Measurements from ENCODE around the gene PABPC4L.
"Not testable (repeated sequence)": the region's sequence is repeated elsewhere in the genome, so short reads cannot be mapped to it uniquely, and the experiment has no call there.

The PABPC4L gene

DNA sequence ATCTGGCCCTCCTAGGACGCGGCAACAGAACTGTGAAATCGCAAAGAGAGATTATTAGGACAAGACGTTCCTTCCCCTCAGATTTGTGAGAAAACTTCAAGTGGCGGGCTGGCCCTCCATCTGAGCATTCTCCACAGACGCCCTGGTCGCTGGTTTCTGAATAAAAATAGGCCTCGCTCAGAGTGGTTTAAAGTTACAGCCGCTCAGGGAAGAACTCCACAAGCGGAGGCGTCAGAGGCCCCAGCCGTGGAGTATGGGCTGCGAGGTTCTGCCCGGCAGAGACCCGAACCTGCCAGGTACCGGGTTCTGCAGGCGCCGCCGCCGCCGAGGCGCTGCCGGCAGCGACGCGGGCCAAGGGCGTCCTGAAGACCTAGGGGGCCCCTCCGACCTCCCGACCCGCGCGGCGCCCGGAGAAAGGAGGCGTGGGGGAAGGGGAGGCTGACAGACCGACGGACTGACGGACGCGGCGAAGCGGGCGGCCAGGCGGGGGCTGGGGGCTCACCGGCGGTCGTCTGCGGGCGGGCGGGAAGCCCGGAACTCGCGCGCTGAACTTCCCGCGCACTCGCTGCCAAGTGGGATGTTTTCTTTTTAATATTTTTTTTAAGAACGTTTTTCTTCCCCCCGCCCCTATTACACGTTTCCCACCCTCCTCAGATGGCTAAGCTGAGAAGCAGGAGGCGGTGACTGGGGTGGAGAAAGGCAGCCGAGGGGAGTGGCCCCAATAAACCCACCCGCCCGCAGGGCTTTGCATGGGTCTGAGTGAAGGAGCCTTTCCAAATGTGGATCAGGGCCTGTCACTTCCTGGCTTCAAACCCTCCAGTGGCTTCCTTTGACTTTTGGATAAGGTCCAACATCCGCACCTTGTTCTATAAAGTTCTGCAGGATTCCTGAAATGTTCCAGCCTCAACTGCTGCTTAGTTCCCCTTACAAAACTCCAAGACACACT lies at the start of gene PABPC4L:
Gene PABPC4L (minus strand): TSS at position 574 of the 946 bp plus-strand sequence. CDS start 770 bp downstream, outside the sequence.
- no peak for DNase-seq

DNA sequence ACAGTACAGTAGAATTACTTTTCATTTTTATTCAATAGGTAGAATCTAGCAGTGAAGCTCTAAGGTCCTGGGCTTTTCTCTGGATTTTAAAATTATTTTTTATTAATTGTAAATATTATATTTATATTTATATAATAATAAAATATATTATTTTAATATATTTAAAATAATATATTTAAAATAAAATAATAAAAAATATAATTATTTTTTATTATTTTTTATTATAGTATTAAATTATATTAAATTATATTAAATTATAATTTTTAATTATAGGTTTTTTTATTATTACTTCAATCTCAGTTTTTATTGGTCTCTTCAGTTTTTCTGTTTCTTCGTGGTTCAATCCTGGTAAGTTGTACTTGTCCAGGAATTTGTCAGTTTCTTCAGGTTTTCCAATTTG lies 49.7 kb upstream of the PABPC4L start:
- DNase-seq: no peak

DNA sequence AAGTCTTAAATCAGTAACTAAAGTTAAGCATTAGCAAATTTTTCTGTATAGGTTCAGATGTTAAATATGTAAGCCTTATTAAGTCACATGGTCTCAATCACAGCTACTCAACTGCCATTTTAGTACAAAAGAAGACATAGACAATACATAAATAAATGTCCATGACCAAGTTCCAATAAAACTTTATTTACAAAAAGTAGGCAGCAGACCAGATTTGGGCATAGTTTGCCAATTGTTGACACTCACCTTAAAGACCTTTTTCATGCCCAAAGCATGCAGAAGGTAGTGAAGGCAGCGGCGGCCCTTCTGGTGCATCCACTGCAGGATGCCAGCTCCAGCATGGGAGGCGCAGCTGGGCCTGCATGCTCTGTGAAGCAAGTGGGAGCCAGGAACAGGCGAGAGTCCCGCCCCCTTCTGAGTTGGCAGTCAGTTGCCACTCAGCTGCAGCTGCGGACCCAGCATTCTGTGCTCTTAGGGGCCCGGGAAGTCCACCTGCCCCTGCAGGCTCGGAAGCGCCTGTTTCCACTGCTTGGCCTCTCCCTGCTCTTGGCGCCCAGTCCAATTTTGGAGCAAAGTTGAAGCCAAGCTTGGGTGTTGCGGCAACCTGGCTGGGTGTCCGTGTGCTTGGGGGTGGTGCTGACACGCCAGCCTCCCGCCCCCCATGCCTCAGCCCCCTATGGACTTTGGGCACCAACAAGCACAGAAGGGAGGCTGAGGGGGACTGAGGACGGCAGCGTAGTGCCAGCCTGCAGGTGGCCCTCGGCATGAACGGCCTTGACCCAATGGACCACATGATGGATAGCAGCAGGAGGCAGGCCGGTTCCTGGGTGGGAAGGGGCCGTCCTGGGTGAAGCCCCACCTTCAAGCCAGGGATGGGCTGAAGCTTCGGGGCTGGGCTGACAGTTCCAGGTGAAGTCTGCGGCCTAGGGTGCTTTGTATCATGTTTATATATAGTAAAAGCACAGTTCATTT lies 42.4 kb upstream of the PABPC4L start:
- DNase-seq: no peak

DNA sequence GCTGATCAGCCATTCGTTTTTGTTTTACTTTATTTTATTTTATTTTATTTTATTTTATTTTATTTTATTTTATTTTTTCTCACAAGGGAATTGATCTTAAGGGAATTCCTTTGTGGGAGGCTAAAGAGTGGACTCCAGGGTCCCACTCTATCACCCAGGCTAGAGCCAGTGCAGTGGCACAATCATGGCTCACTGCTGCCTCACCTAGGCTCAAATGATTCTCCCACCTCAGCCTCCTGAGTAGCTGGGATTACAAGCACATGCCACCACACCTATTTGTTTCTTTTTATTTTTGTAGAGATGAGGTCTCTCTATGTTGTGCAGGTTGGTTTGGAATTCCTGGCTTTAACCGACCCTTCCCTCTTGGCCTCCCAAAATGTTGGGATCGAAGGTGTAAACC lies 17.5 kb upstream of the PABPC4L start:
- DNase-seq: no peak

DNA sequence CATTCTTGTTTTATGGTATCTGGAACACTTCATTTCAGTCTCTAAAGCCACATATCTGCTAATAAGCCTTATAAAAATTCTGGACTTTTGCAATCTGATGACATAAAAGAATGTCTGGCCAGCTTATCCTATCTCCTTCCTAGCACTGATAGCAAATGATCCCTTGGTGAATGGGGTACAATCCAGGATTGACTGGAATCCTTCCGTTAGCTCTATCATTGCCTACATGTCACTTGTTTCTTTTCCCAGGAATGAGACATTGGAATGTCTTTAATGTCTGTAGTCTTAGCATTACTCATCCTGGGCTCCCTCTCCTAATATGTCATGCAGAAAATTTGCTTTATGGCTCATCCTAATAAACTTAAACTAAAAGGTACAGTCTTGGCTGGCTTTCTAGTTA lies 14.8 kb upstream of the PABPC4L start:
- no peak for DNase-seq

DNA sequence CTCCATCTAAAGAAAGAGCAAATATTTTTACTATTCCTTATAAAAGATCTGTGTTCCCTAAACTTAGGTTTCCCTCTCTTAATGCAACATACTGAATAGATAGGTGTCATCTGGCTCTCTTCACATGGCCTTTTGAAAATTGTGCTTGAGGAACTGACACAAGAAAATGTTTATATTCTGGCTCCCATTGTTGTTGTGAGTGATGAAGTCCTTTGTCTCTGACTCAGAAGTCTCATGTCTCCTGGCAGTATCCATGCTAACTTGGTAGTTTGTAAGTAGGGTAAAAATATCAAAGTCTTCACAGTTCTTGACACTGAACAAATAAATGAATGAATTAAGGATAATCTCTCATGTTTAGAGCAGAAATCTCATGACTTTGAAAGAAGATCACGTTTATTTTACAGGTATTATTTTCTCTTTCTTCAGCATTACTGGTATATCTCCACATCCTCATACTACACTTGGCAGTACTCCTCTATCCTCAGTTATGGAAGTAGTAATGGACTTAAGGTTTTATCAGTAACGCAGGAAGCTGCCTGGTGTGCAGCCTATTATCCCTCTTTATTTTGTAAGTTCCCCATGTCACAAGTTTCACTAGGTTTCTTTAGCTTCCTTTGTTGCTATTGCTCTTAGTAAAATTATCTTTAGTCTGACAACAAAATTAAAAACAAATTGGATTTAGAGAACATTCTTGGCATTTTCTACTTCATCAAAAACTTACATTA lies 14.2 kb upstream of the PABPC4L start:
- DNase-seq: no peak

DNA sequence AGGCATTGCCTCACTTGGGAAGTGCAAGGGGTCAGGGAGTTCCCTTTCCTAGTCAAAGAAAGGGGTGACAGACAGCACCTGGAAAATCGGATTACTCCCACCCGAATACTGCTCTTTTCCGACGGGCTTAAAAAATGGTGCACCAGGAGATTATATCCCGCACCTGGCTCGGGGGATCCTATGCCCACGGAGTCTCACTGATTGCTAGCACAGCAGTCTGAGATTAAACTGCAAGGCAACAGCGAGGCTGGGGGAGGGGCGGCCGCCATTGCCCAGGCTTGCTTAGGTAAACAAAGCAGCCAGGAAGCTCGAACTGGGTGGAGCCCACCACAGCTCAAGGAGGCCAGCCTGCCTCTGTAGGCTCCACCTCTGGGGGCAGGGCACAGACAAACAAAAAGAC lies 6.4 kb upstream of the PABPC4L start:
- not testable (repeated sequence) for DNase-seq

DNA sequence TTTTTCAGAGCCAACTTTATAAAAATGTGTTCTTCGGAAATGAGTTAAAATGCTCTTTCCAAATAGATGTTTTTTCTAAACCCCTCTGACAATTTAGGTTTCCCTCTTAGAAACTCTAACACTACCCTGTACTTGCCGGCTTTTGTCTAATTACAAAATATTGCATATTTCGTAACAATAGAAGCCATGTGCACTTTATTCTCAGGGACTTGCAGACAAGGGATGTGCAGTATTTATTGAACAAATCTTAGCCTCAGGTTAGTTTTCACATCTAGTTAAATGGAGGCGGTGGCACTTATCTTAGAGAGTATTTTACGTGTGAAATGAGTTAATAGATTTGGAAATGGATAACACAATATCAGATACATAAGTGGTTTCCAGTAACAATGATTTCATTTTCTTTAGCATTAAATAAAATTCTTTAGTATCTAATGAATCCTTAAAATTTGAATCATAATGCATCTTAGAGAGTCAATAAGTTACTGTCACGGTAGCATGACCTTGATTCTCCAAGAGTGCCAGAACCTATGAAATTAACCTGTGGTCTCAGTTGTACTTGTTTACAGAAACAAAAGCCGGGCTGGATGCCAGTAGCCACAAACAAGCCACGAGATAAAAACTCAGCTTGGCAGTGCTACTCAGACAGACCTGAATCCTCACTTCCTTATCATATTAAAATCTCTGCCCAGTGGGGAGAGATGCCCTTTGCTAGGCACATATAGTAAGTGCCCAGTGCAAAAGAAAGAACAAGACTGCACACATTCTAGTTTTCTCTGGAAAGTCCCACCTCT lies 772 bp upstream of the PABPC4L start:
- DNase-seq: no peak

DNA sequence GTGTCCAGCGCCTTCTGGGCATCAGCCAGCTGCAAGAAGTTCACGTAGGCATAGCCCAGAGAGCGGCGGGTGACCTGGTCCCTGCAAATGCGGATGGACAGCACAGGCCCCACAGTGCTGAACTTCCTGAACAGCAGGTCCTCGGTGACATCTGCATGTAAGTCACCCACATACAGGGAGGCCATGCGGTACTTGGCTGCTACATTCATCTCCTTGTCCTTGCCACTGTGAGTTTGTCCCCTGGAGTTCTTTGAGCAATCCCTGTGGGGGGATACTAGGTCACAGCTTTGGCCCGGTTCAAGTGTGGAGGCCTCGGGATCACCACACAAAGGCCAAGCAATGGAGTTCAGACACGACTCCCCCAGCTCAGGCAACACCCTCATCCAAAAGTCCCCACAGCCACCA lies 776 bp downstream of the PABPC4L start:
- DNase-seq: no peak

DNA sequence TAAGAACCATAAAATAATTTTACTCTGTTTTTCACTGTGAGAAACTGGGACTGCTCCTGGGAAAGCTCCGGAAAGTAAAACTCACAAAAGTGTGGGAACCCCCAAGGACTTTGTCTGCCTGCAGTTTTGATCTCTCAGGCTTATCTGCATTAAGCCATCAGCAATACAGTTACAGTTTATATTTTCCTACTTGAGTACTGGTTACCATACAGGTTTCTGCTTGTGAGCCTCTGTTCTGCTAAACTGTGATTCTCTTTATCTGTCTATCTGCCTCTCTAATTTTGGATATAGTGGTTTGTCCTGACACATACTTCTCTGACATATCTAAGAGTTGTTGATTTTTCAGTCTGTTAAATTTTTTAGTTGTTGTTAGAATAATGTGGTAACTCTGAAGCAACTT lies 11.6 kb downstream of the PABPC4L start:
- no peak for DNase-seq

DNA sequence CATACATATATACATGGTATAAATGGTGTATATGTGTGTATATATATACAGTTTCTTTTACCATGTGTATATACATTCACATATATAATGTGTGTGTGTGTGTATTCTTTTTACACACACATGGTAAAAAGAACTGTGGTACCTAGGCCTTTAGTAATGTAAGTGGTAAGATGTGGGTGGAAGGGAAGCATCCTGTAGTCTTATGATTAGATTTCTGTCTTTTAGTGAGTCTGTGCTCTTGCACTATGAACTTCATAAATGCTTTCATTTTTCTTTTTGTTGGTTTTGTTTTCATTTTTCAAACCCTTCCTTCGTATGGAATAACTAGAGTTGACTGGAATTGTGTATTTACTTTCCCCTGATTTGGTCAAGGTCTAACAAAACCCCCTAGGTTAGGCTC lies 12.1 kb downstream of the PABPC4L start:
- DNase-seq: no peak

DNA sequence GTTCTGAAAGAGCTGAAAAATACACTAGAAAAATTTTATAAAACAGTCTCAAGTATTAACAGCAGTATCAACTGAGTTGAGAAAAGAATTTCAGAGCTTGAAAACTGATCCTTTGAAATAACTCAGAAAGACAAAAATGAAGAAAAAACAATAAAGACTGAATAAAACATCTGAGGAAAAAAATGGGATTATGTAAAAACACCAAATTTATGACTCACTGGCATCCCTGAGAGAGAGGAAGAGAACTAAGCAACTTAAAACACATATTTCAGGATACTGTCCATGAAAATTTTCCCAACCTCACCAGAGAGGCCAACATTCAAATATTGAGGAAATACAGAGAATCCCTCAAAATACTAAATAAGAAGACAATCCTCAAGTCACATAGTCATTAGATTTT lies 22.9 kb downstream of the PABPC4L start:
- no peak for DNase-seq

DNA sequence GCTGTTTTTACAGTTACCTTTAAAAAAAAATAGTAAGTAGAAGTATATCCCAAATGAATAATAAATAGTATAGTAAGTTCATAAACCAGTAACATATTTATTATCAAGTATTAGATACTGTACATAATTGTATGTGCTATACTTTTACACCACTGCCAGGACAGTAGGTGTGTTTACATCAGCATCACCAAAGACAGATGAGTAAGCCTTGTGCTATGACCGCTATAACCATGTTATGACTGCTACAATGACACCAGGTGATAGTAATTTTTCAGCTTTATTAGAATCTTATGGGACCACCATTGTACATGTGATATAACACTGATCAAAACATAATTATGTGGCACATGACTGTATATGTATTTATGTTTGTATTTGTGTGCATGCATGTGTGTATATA lies 27.3 kb downstream of the PABPC4L start:
- DNase-seq: no peak

DNA sequence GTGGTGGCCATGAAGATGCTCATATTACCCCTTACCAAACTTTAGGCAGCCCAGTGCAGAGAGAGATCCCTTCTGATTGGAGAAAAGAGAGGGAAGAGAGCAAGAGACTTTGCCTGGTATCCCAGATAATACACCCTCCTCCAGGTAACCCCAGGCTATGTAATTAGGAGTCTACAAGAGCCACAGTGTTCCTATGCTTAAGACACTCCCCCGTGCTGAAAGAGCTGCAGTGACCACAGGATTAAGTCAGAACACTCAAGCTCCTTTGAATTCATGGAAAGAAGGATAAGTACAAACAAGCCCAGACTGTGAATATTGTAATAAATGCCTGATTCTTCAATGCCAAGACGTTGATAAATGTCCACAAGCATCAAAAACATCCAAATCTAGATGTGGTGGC lies 41.4 kb downstream of the PABPC4L start:
- no peak for DNase-seq

DNA sequence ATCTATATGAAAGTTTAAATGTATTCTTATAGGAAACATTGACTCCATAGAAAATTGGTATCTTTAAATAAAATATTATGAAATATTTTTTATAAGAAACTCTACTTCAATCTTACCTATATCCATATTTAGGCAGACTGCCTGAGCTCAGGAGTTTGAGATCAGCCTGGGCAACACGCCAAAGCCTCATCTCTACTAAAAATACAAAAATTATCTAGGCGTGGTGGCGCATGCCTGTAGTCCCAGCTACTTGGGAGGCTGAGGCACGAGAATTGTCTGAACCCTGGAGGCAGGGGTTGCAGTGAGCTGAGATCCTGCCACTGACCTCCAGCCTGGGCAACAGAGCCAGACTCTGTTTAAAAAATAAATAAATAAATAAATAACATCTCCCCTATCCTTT lies 47.5 kb downstream of the PABPC4L start:
- DNase-seq: no peak

DNA sequence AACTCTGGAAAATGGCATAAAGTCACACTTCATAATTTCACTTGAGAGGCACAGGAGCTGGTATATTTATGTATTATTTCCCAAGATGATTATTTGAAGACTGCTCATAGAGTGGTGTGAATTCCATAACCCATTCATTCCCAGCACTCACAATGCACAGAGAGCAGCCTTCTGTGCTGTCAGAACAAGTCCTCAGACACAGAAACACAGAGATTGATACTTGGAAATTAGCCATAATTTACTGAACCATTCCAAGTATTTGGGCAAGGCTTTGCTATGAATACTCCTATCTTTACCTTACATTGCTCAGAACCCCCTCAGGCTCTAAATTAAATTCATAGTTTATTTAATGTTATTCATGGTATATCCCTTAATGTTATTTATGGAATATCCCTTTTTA lies 53.6 kb downstream of the PABPC4L start:
- DNase-seq: no peak
